GM12875 (cell line): ENCODE measurements around the gene FLYWCH1.

Source experiments
- H3K4me3 ChIP-seq: one replicate; pipeline ENCODE4 v1.5.1; 2011; ENCODE audit warnings: low read depth, low read length, control low read depth
- CTCF ChIP-seq: IDR thresholded peaks from 2 replicates; pipeline ENCODE4 v1.5.1; 2011; ENCODE audit warnings: low read depth, mild to moderate bottlenecking, control low read depth, inconsistent platforms, low read length, moderate library complexity, borderline replicate concordance; ENCODE audit not compliant: insufficient read depth

FLYWCH1 gene

GRCh38 chr16:2988590-2989099 is 76.9 kb downstream of the FLYWCH1 start:
- TF ChIP-seq CTCF = no peak
- H3K4me3 ChIP-seq = no peak overlapping the region

- H3K4me3 ChIP-seq = no peak overlapping the region
- no peak for TF ChIP-seq CTCF
Measured at GRCh38 chr16:2990891-2991290, 79.2 kb downstream of the FLYWCH1 start.

- H3K4me3 ChIP-seq = no peak overlapping the region
- no peak for TF ChIP-seq CTCF
Measured at GRCh38 chr16:2991566-2992261, 80.0 kb downstream of the FLYWCH1 start.

GRCh38 chr16:2992383-2993081 is 80.8 kb downstream of the FLYWCH1 start:
- H3K4me3 ChIP-seq = no peak overlapping the region
- TF ChIP-seq CTCF = no peak

GRCh38 chr16:2996298-2996697 is 84.6 kb downstream of the FLYWCH1 start:
- no peak overlapping the region for H3K4me3 ChIP-seq
- no peak for TF ChIP-seq CTCF

GRCh38 chr16:2999929-3000328 is 88.2 kb downstream of the FLYWCH1 start:
- no peak overlapping the region for H3K4me3 ChIP-seq
- no peak for TF ChIP-seq CTCF

GRCh38 chr16:3000540-3000939 is 88.8 kb downstream of the FLYWCH1 start:
- no peak for TF ChIP-seq CTCF
- H3K4me3 ChIP-seq = no peak overlapping the region
